Lower lobe of right lung (tissue), 2 donors: ENCODE results near the gene BATF3. TPM values are rescaled to one million over a fixed set of nuclear protein-coding genes. Genes with fewer than 3 reads are reported as not detected.
"Not testable (repeated sequence)": the region's sequence is repeated elsewhere in the genome, so short reads cannot be mapped to it uniquely, and the experiment has no call there.

Experiments
- ATAC-seq, 2 donors: fragments of 200-7000 bp; cut with Tn5 transposase; one replicate each; pipeline ENCODE4 v1.9.1; 2020 to 2022; ENCODE audit warnings: mild to moderate bottlenecking in 2 of 2, moderate library complexity in 2 of 2
- DNase-seq: peaks from one replicate; pipeline ENCODE4 v3.0.0-alpha.2; 2020
- H3K27ac ChIP-seq: fragments of 200-600 bp; one replicate; pipeline ENCODE4 v1.8.0; 2022
- H3K27me3 ChIP-seq: fragments of 200-600 bp; one replicate; pipeline ENCODE4 v1.8.0; 2022; ENCODE audit warnings: low read depth
- H3K36me3 ChIP-seq: fragments of 200-600 bp; one replicate; pipeline ENCODE4 v1.8.0; 2022; ENCODE audit warnings: mild to moderate bottlenecking
- H3K4me1 ChIP-seq: fragments of 200-600 bp; one replicate; pipeline ENCODE4 v1.8.0; 2022
- H3K4me3 ChIP-seq: fragments of 200-600 bp; one replicate; pipeline ENCODE4 v1.8.0; 2022; ENCODE audit warnings: mild to moderate bottlenecking
- H3K9me3 ChIP-seq: fragments of 200-600 bp; one replicate; pipeline ENCODE4 v1.8.0; 2022
- intact Hi-C: fragments of 100-400 bp; cut with DNase I; formaldehyde crosslinking; loops from one replicate; pipeline ENCODE4 v1.11.0; 2022
- total RNA-seq: library from RNA; stranded (reverse); fragmentation: NEBNext Ultra II Directional; extraction: Animal tissue kit (Norgen Biotek cat#: 25700); gene quantifications from one replicate; pipeline ENCODE4 v1.2.1, GENCODE V29; 2021
- TF ChIP-seq, protein P1 (sequence below): fragments of 200-600 bp; IDR thresholded peaks from one replicate; pipeline ENCODE4 v1.8.0; 2022; ENCODE audit warnings: antibody characterized with exemption, mild to moderate bottlenecking
- donor health status: DM: no; HTN: yes; CAD: no; lungs with severe emphysema.

Gene BATF3
- total RNA-seq, 1 donor from 2014 or later, result 12.8 TPM

DNA sequence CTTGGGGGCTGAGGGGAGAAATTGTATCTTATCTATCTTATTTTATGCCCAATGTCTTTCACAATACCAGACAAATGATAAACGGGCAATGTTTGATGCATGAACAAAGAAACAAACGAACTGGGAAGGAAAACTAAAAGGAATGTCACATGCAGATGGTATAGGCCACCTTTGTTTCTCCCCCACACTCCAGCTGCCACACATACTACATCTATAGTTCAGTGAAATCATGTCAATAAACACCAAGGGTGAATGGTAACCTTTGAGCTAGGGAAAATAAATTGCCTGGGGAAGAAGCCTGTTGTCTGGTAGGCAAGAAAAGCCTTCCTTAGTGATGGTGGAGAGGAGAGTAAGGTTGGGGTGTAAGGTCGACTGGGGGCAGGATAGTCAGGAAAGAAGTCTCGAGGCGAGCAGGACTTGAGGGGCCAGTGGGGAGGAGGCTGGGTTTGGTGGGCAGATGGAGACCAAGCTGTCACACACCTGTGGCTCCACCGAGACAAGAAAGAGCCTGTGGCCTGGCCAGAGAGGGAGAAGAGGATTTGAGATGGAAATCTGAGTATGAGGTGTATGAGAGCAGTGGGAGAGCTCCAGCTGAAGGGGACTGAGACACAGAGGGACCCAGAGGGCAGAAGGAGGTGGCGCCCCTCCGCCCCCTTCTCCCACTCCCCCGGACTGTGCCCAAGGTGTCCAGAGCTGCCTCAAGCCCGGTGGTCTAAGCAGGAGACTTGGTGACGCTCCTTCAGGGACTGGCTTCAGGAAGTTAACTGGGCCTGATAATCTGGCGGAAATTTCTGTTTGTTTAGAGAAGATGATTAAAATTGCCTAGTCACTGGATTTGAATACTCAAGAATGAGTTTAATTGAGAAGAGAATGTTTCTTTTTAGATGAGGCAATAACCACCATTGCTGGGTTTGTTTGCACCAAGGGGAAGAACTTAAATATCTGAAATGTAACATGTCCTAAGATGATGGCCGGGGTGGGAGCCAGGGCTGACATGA, 53.8 kb downstream of the BATF3 start:
- Histone ChIP-seq H3K4me3 (no peak overlapping the region), H3K36me3 (no peaks in the 10 kb centered on the region), H3K27me3 (no peaks in the 10 kb centered on the region), H3K9me3 (no peaks in the 10 kb centered on the region), H3K27ac (no peak overlapping the region), H3K4me1 (no peaks in the 10 kb centered on the region)
- intact Hi-C loops, result no loop called here
- ATAC-seq (no peak), DNase-seq (no peak)
- TF ChIP-seq, protein P1, sequence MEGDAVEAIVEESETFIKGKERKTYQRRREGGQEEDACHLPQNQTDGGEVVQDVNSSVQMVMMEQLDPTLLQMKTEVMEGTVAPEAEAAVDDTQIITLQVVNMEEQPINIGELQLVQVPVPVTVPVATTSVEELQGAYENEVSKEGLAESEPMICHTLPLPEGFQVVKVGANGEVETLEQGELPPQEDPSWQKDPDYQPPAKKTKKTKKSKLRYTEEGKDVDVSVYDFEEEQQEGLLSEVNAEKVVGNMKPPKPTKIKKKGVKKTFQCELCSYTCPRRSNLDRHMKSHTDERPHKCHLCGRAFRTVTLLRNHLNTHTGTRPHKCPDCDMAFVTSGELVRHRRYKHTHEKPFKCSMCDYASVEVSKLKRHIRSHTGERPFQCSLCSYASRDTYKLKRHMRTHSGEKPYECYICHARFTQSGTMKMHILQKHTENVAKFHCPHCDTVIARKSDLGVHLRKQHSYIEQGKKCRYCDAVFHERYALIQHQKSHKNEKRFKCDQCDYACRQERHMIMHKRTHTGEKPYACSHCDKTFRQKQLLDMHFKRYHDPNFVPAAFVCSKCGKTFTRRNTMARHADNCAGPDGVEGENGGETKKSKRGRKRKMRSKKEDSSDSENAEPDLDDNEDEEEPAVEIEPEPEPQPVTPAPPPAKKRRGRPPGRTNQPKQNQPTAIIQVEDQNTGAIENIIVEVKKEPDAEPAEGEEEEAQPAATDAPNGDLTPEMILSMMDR, result no peak

DNA sequence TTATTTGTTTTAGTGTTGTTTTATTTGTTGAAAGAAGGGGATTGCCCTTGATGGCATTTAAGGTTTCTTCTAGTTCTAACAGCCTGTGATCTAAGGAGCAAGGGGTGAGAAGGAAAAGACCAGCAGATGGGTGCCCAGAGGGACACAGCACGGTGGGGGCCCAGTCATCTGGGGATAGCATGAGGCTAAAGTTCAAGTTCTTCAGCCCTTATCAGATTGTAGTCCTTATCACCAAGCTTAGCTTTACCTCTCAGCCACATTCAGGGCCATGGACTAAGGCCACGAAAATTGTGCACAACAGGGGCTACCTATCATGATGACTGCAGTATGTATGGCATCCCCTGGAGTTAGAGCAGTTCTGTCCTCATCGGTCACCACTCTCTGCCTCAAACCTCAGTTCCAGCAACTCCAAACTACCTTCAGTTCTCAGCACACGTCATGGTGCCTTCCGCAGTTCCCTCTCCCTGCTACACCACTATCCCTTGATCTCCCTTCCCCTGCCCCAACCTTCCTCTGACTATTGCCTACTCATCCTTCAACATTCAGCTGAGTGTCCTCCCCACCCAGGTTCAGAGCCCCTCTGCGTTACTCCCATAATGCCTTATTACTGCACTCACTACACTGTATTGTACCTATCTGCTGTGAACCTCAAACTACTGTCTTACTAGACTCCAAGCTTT, 54.6 kb downstream of the BATF3 start:
- Histone ChIP-seq H3K27ac (no peak overlapping the region), H3K4me1 (no peaks in the 10 kb centered on the region), H3K36me3 (no peaks in the 10 kb centered on the region), H3K27me3 (no peaks in the 10 kb centered on the region), H3K9me3 (peaks cover 7% of the 10 kb centered on the region), H3K4me3 (no peak overlapping the region)
- intact Hi-C loops, result no loop called here
- TF ChIP-seq, protein P1, result no peak
- ATAC-seq (no peak), DNase-seq (no peak)

DNA sequence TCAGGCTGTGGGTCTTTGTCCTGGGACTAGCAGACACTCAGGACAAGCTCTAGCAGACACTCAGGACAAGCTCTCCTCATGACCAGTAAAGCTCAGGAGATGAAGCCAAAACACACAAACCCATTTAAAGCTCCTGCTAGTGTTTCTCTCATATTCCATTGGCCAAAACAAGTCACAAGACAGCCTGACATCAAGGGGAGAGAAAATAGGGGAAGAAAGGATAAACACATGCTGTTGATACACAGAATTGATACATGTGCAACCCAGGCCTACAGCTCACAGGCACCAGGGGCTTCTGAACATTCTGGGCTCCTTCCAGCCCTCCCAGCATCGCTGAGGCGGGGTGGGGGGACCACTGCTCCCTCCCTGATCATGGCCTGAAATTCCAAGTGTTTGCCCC, 55.8 kb downstream of the BATF3 start:
- peaks cover 7% of the 10 kb centered on the region for H3K9me3 ChIP-seq
- intact Hi-C loops, result no loop called here
- H3K4me3 ChIP-seq, result no peak overlapping the region
- no peaks in the 10 kb centered on the region for H3K27me3 ChIP-seq
- DNase-seq (no peak), ATAC-seq (no peak)
- H3K27ac ChIP-seq, result no peak overlapping the region
- TF ChIP-seq, protein P1, result no peak
- no peaks in the 10 kb centered on the region for H3K36me3 ChIP-seq
- no peaks in the 10 kb centered on the region for H3K4me1 ChIP-seq

DNA sequence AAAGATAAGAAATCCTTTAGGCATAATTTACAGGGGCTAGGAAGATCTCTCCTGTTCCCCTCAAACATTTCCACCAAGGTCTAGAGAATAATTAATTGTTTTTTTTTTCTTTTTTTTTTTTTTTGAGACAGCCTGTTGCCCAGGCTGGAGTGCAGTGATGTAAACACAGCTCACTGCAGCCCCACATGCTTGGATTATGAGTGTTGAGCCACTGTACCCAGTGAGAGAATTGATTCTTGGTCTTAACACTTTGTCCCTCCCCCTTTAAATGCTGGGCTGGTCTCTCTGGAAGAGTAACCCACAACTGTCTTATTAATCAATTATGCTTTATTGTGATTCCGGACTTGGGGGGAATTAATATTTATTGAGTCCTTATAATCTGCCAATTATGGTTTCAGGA, 57.7 kb downstream of the BATF3 start:
- ATAC-seq (no peak), DNase-seq (no peak)
- no peaks in the 10 kb centered on the region for H3K36me3 ChIP-seq
- H3K4me3 ChIP-seq, result no peak overlapping the region
- H3K9me3 ChIP-seq, result peaks cover 7% of the 10 kb centered on the region
- TF ChIP-seq, protein P1, result no peak
- intact Hi-C loops, result no loop called here
- H3K27ac ChIP-seq, result no peak overlapping the region
- peaks cover 5% of the 10 kb centered on the region for H3K4me1 ChIP-seq
- H3K27me3 ChIP-seq, result no peaks in the 10 kb centered on the region

DNA sequence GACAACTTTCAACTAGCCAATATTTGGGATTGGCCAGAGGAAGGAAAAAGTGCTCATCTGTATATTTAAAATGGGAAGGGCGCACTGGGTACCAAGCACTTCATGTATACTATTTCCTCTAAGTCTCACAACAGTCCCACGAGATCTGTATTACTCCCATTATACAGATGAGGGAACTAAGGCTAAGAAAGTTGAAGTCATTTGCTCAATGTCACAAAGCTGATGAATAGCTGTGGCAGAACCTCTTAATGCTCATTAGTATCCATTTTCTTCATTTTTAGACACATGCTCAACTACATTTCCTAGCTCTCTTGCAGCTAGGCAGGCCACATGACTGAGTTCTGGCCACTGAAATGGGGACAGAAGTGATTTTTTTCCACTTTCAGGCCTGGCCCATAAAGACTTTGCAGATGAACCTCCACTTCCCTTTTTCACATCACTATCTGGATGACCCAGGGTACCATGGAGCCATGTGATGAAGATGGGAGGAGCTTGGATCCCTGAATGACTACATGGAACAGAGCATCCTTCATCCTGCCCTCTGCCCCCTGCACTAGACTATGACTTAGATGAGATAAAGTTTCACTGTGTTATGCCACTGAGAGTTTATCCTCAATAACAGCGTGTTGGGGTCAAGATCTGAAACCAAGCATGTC, 59.3 kb downstream of the BATF3 start:
- TF ChIP-seq, protein P1, result no peak

DNA sequence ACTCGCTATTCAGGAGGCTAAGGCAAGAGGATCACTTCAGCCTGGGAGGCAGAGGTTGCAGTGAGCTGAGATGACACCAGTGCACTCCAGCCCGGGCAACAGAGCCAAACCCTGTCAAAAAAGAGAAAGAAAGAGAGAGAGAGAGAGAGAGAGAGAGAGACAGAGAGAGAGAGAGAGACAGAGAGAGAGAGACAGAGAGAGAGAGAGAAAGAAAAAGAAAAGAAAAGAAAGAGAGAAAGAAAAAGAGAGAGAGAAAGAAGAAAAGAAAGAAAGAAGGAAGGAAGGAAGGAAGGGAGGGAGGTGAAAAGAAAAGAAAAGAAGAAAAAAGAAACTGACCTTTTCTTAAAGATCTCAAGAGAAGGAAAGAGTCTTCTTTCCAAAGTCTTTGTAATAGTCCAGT, 60.1 kb downstream of the BATF3 start:
- H3K27ac ChIP-seq, intact Hi-C loops, H3K27me3 ChIP-seq, DNase-seq, H3K4me3 ChIP-seq, H3K36me3 ChIP-seq, ATAC-seq, H3K9me3 ChIP-seq: not testable (repeated sequence)
- H3K4me1 ChIP-seq, result peaks cover 29% of the 10 kb centered on the region

More for the DNA sequence above, 59.3 kb downstream of the BATF3 start:
- H3K27ac ChIP-seq, result no peak overlapping the region
- H3K4me1 ChIP-seq, result peaks cover 21% of the 10 kb centered on the region
- no peaks in the 10 kb centered on the region for H3K36me3 ChIP-seq
- peaks cover 7% of the 10 kb centered on the region for H3K9me3 ChIP-seq
- DNase-seq (no peak), ATAC-seq (no peak)
- intact Hi-C loops, result no loop called here
- H3K27me3 ChIP-seq, result no peaks in the 10 kb centered on the region
- no peak overlapping the region for H3K4me3 ChIP-seq
